RWPE2 (cell line): ENCODE data around the gene KCTD5.

ENCODE experiments used
- ATAC-seq: fragments of 200-7000 bp; cut with Tn5 transposase; 3 replicates; pipeline ENCODE4 v1.9.1; 2021; ENCODE audit warnings: low read depth
- DNase-seq: peaks from one replicate; pipeline ENCODE4 v3.0.0-alpha.2; 2020; ENCODE audit warnings: low spot score
- H3K27ac ChIP-seq: fragments of 450-650 bp; 2 replicates; pipeline ENCODE4 v1.5.1; 2017; ENCODE audit warnings: mild to moderate bottlenecking; ENCODE audit not compliant: poor library complexity, severe bottlenecking
- H3K27me3 ChIP-seq: fragments of 250-450 bp; sonication (Bioruptor Pico); 2 replicates; pipeline ENCODE4 v1.5.1; 2021; ENCODE audit warnings: mild to moderate bottlenecking, moderate library complexity; ENCODE audit not compliant: insufficient read depth, poor library complexity, severe bottlenecking
- H3K36me3 ChIP-seq: fragments of 250-450 bp; sonication (Bioruptor Pico); 2 replicates; pipeline ENCODE4 v1.5.1; 2020; ENCODE audit warnings: low read depth, mild to moderate bottlenecking, moderate library complexity
- H3K4me1 ChIP-seq: fragments of 250-450 bp; sonication (Bioruptor Pico); 2 replicates; pipeline ENCODE4 v1.5.1; 2021; ENCODE audit warnings: mild to moderate bottlenecking, moderate library complexity; ENCODE audit not compliant: insufficient read depth, poor library complexity, severe bottlenecking
- H3K4me3 ChIP-seq: fragments of 250-450 bp; sonication (Bioruptor Pico); 2 replicates; pipeline ENCODE4 v1.5.1; 2021; ENCODE audit warnings: mild to moderate bottlenecking, moderate library complexity; ENCODE audit not compliant: severe bottlenecking
- H3K9me3 ChIP-seq: fragments of 250-450 bp; sonication (Bioruptor Pico); 2 replicates; pipeline ENCODE4 v1.5.1; 2021; ENCODE audit warnings: mild to moderate bottlenecking, moderate library complexity; ENCODE audit not compliant: severe bottlenecking
- TF ChIP-seq, protein P1 (sequence below): fragments of 450-650 bp; IDR thresholded peaks from one replicate; pipeline ENCODE4 v1.5.1; 2017; ENCODE audit warnings: mild to moderate bottlenecking, moderate library complexity; ENCODE audit not compliant: poor library complexity, severe bottlenecking

The KCTD5 gene

GRCh38 chr16:2697401-2697948 is 15.2 kb downstream of the KCTD5 start:
- peaks cover 32% of the 10 kb centered on the region for H3K36me3 ChIP-seq

DNA sequence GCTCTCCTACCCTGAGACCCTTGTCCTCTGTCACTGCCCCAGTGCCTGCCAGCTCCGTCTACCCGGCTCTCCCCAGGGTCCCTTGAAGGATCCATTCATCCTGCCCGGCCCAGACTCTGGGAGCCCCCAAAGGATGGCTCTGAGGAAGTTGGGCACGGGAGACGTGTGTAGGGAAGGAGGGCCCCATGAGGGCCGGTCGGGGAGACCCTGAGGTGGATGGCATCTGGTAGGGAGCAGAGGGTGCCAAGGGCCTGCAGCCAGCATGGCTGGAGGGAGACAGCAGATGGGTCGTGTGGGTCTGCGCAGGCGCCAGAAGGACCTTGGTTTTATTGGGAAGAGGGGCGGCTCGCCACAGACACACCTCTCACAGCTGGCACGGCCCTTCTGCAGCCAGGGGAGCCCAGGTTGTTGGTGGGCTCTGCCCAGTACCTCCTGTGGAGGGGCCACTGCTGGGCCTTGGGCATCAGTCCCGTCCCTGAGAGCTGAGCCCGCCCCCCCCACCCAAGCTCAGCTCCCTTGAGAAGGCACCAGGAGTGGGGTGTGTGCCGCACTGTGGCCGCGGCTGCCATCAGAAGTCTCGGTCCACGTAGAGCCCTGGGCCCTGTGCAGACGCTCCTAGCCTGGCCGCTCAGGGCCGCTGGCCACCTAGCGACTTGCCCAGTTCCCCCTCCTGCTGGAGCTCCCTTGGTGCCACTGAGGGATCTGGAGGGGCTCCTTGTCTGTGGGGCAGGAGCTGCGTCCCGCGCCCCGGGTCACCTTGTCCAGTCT is 16.0 kb downstream of the KCTD5 start:
- H3K9me3 ChIP-seq, result no peaks in the 10 kb centered on the region
- H3K4me1 ChIP-seq, result no peaks in the 10 kb centered on the region
- DNase-seq (peak; percentile 52), ATAC-seq (no peak)
- H3K36me3 ChIP-seq, result peaks cover 34% of the 10 kb centered on the region
- H3K4me3 ChIP-seq, result no peak overlapping the region
- H3K27ac ChIP-seq, result no peak overlapping the region
- TF ChIP-seq, protein P1, sequence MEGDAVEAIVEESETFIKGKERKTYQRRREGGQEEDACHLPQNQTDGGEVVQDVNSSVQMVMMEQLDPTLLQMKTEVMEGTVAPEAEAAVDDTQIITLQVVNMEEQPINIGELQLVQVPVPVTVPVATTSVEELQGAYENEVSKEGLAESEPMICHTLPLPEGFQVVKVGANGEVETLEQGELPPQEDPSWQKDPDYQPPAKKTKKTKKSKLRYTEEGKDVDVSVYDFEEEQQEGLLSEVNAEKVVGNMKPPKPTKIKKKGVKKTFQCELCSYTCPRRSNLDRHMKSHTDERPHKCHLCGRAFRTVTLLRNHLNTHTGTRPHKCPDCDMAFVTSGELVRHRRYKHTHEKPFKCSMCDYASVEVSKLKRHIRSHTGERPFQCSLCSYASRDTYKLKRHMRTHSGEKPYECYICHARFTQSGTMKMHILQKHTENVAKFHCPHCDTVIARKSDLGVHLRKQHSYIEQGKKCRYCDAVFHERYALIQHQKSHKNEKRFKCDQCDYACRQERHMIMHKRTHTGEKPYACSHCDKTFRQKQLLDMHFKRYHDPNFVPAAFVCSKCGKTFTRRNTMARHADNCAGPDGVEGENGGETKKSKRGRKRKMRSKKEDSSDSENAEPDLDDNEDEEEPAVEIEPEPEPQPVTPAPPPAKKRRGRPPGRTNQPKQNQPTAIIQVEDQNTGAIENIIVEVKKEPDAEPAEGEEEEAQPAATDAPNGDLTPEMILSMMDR, result no peak
- H3K27me3 ChIP-seq, result no peaks in the 10 kb centered on the region

More at GRCh38 chr16:2697401-2697948, 15.2 kb downstream of the KCTD5 start:
- DNase-seq, result peak; percentile 65
- TF ChIP-seq, protein P1, result no peak
- H3K27ac ChIP-seq, result no peak overlapping the region
- H3K27me3 ChIP-seq, result no peaks in the 10 kb centered on the region
- H3K9me3 ChIP-seq, result no peaks in the 10 kb centered on the region
- H3K4me3 ChIP-seq, result no peak overlapping the region
- no peak for ATAC-seq
- H3K4me1 ChIP-seq, result no peaks in the 10 kb centered on the region

GRCh38 chr16:2698965-2699750 is 16.8 kb downstream of the KCTD5 start:
- no peaks in the 10 kb centered on the region for H3K9me3 ChIP-seq
- ATAC-seq, result no peak
- no peak overlapping the region for H3K27ac ChIP-seq
- no peak overlapping the region for H3K4me3 ChIP-seq
- TF ChIP-seq, protein P1, result no peak
- peak; percentile 61 for DNase-seq
- H3K36me3 ChIP-seq, result peaks cover 34% of the 10 kb centered on the region
- no peaks in the 10 kb centered on the region for H3K27me3 ChIP-seq
- no peaks in the 10 kb centered on the region for H3K4me1 ChIP-seq

GRCh38 chr16:2699791-2700600 is 17.7 kb downstream of the KCTD5 start:
- DNase-seq (peak; percentile 49), ATAC-seq (no peak)
- no peaks in the 10 kb centered on the region for H3K4me1 ChIP-seq
- TF ChIP-seq, protein P1, result no peak
- peaks cover 34% of the 10 kb centered on the region for H3K36me3 ChIP-seq
- no peaks in the 10 kb centered on the region for H3K9me3 ChIP-seq
- H3K27ac ChIP-seq, result no peak overlapping the region
- H3K4me3 ChIP-seq, result no peak overlapping the region
- no peaks in the 10 kb centered on the region for H3K27me3 ChIP-seq
